H1 (cell line): ENCODE results near the gene SMYD5. TPM values are rescaled to one million over a fixed set of nuclear protein-coding genes. Genes with fewer than 3 reads are reported as not detected.
A peak's percentile ranks its signal among the peaks of the same experiment; 100 is the strongest.

Experiments used
- CTCF ChIA-PET: fragments of 300-600 bp; sonication (Branson Sonifier 250); formaldehyde crosslinking; loops from one replicate; lab custom pipeline; 2021; ENCODE audit not compliant: partially characterized antibody; lab: Charles Lee
- POLR2A ChIA-PET: fragments of 300-600 bp; sonication (Branson Sonifier 250); formaldehyde crosslinking; loops from one replicate; lab custom pipeline; 2021; ENCODE audit warnings: inconsistent platforms; ENCODE audit not compliant: partially characterized antibody; lab: Charles Lee
- DNase-seq, 2 experiments: peaks; one replicate each; pipeline versions ENCODE4 v3.0.0 to v3.0.0-alpha.2; 2010 to 2022; ENCODE audit warnings: low spot score in 2 of 2, low read depth in 1 of 2, mixed read lengths in 1 of 2
- FAIRE-seq: peaks from 2 replicates; lab custom pipeline; 2011; peaks lifted over from hg19 to GRCh38; lab: Jason Lieb, UNC
- H2AFZ ChIP-seq: 2 replicates; pipeline ENCODE4 v1.8.1; 2012; ENCODE audit warnings: low read length, inconsistent platforms
- H2AK5ac ChIP-seq: 2 replicates; pipeline ENCODE4 v1.6.1; 2013; ENCODE audit warnings: low read depth, low read length
- H2BK120ac ChIP-seq: replicated peaks from 2 replicates; pipeline ENCODE3; 2013; ENCODE audit warnings: low read depth, low read length, inconsistent platforms
- H2BK12ac ChIP-seq: 2 replicates; pipeline ENCODE4 v1.6.1; 2013; ENCODE audit warnings: low read depth, low read length
- H2BK15ac ChIP-seq: 2 replicates; pipeline ENCODE4 v1.6.1; 2013; ENCODE audit warnings: low read length
- H2BK20ac ChIP-seq: 2 replicates; pipeline ENCODE4 v1.6.1; 2013; ENCODE audit warnings: low read length
- H2BK5ac ChIP-seq: 2 replicates; pipeline ENCODE4 v1.6.1; 2013; ENCODE audit warnings: low read depth, low read length
- H3K14ac ChIP-seq: 2 replicates; pipeline ENCODE4 v1.6.1; 2013; ENCODE audit warnings: inconsistent platforms; ENCODE audit not compliant: insufficient read length
- H3K18ac ChIP-seq: 2 replicates; pipeline ENCODE4 v1.6.1; 2013; ENCODE audit warnings: low read length; ENCODE audit errors: extremely low read depth
- H3K23ac ChIP-seq: 2 replicates; pipeline ENCODE4 v1.6.1; 2013; ENCODE audit warnings: inconsistent platforms; ENCODE audit not compliant: insufficient read length
- H3K23me2 ChIP-seq: 2 replicates; pipeline ENCODE4 v1.6.1; 2013; ENCODE audit warnings: low read depth, low read length
- H3K27ac ChIP-seq: 2 replicates; pipeline ENCODE4 v1.6.1; 2011; ENCODE audit warnings: low read depth, low read length, inconsistent platforms
- H3K27me3 ChIP-seq, 4 experiments: replicated peaks in 1 of 4; 1 replicate in 1 of 4; 2 replicates in 3 of 4; pipeline versions ENCODE4 v1.6.1 to v1.8.1; 2011 to 2013; ENCODE audit warnings: low read length in 3 of 4, mild to moderate bottlenecking in 3 of 4, inconsistent platforms in 2 of 4, mixed read lengths in 2 of 4, moderate library complexity in 1 of 4; ENCODE audit not compliant: control insufficient read depth in 3 of 4, insufficient read depth in 3 of 4; ENCODE audit errors: extremely low read depth in 1 of 4
- H3K36me3 ChIP-seq, 4 experiments: 2 replicates each; pipeline versions ENCODE4 v1.6.1 to v1.8.1; 2011 to 2013; ENCODE audit warnings: mild to moderate bottlenecking in 4 of 4, low read length in 3 of 4, moderate library complexity in 2 of 4, control low read depth in 1 of 4, inconsistent platforms in 1 of 4; ENCODE audit not compliant: insufficient read depth in 4 of 4, control insufficient read depth in 2 of 4
- H3K4ac ChIP-seq: replicated peaks from 2 replicates; pipeline ENCODE3; 2013; ENCODE audit warnings: low read length, low read depth, mixed read lengths, inconsistent platforms; ENCODE audit not compliant: insufficient read length
- H3K4me1 ChIP-seq, 4 experiments: replicated peaks in 1 of 4; 1 replicate in 1 of 4; 2 replicates in 3 of 4; pipeline versions ENCODE4 v1.6.1 to v1.8.1; 2011 to 2013; ENCODE audit warnings: low read length in 3 of 4, inconsistent platforms in 2 of 4, mixed read lengths in 1 of 4; ENCODE audit not compliant: insufficient read depth in 4 of 4, control insufficient read depth in 3 of 4
- H3K4me2 ChIP-seq, 2 experiments: 2 replicates each; pipeline versions ENCODE4 v1.6.1 to v1.8.1; 2011 to 2013; ENCODE audit warnings: low read depth in 2 of 2, low read length in 2 of 2, control low read depth in 1 of 2, inconsistent platforms in 1 of 2, mild to moderate bottlenecking in 1 of 2; ENCODE audit not compliant: insufficient read depth in 1 of 2
- H3K4me3 ChIP-seq, 4 experiments: fragments of 200-600, 300-600 bp in 1 of 4; sonication (generic), shearing (Covaris generic), sonication (Bioruptor Twin) in 1 of 4; 2 replicates each; pipeline versions ENCODE4 v1.5.1 to v1.8.1; 2011 to 2016; ENCODE audit warnings: low read length in 4 of 4, low read depth in 3 of 4, control low read depth in 2 of 4, inconsistent platforms in 2 of 4, mild to moderate bottlenecking in 2 of 4, mixed read lengths in 1 of 4, moderate library complexity in 1 of 4; ENCODE audit not compliant: insufficient read depth in 2 of 4; ENCODE audit errors: extremely low read depth in 1 of 4
- H3K56ac ChIP-seq: replicated peaks from 2 replicates; pipeline ENCODE3; 2013; ENCODE audit warnings: low read depth, mild to moderate bottlenecking, mixed read lengths, low read length, inconsistent platforms; ENCODE audit not compliant: insufficient read length
- H3K79me1 ChIP-seq: 2 replicates; pipeline ENCODE4 v1.6.1; 2013; ENCODE audit warnings: low read depth, low read length, control low read depth
- H3K79me2 ChIP-seq, 2 experiments: 2 replicates each; pipeline versions ENCODE4 v1.6.1 to v1.8.1; 2012 to 2013; ENCODE audit warnings: low read length in 2 of 2, mild to moderate bottlenecking in 2 of 2, inconsistent platforms in 1 of 2; ENCODE audit not compliant: insufficient read depth in 2 of 2, control insufficient read depth in 1 of 2
- H3K9ac ChIP-seq, 4 experiments: replicated peaks in 1 of 4; 1 replicate in 1 of 4; 2 replicates in 3 of 4; pipeline versions ENCODE4 v1.6.1 to v1.8.1; 2011 to 2013; ENCODE audit warnings: low read depth in 3 of 4, low read length in 3 of 4, control low read depth in 2 of 4, mild to moderate bottlenecking in 2 of 4, moderate library complexity in 2 of 4, inconsistent platforms in 1 of 4; ENCODE audit errors: extremely low read depth in 1 of 4
- H3K9me3 ChIP-seq, 2 experiments: 2 replicates each; pipeline versions ENCODE4 v1.6.1 to v1.8.1; 2012 to 2013; ENCODE audit warnings: mild to moderate bottlenecking in 2 of 2, moderate library complexity in 2 of 2, control low read depth in 1 of 2, inconsistent platforms in 1 of 2, low read depth in 1 of 2, low read length in 1 of 2, mixed read lengths in 1 of 2; ENCODE audit not compliant: insufficient read depth in 2 of 2
- H4K20me1 ChIP-seq, 2 experiments: replicated peaks in 1 of 2; 2 replicates each; pipeline versions ENCODE3 to v1.8.1; 2011 to 2013; ENCODE audit warnings: inconsistent platforms in 2 of 2, low read length in 2 of 2, mild to moderate bottlenecking in 1 of 2; ENCODE audit not compliant: insufficient read depth in 2 of 2, control insufficient read depth in 1 of 2
- H4K5ac ChIP-seq: 2 replicates; pipeline ENCODE4 v1.6.1; 2013; ENCODE audit warnings: low read length, low read depth, mixed read lengths, inconsistent platforms; ENCODE audit not compliant: insufficient read length
- H4K8ac ChIP-seq: 2 replicates; pipeline ENCODE4 v1.8.0; 2013; ENCODE audit warnings: mild to moderate bottlenecking, moderate library complexity, low read length, inconsistent platforms; ENCODE audit not compliant: insufficient read depth; ENCODE audit errors: extremely low read depth
- H4K91ac ChIP-seq: replicated peaks from 2 replicates; pipeline ENCODE3; 2013; ENCODE audit warnings: low read length, mixed read lengths, inconsistent platforms; ENCODE audit not compliant: insufficient read length
- RNF2 ChIP-seq: fragments of 200-900, 300-1000 bp; sonication (generic); IDR thresholded peaks from 2 replicates; pipeline ENCODE4 v1.7.1; 2016; ENCODE audit warnings: borderline replicate concordance, low read depth, mild to moderate bottlenecking, antibody characterized with exemption, low read length; ENCODE audit not compliant: poor library complexity, severe bottlenecking; ENCODE audit errors: missing control alignments
- WGBS, 2 experiments: shearing (Covaris generic) in 1 of 2; methylation state at CpG; one replicate each; pipeline versions ENCODE4 v1.1.6 to v1.1.7; 2013 to 2015; ENCODE audit warnings: low lambda C conversion rate in 2 of 2, mixed read lengths in 2 of 2, inconsistent platforms in 1 of 2, low coverage in 1 of 2, missing lambda C conversion rate in 1 of 2; ENCODE audit not compliant: insufficient replicate concordance in 2 of 2, insufficient coverage in 1 of 2, insufficient read length in 1 of 2; ENCODE audit errors: extremely low coverage in 1 of 2, missing lambda C conversion rate in 1 of 2; 5-methylcytosine and 5-hydroxymethylcytosine counted together
- polyA plus RNA-seq, 7 experiments: library from polyadenylated mRNA; depleted of rRNA in 3 of 7; stranded (reverse) in 5 of 7; unstranded in 2 of 7; fragments of >200 nt in 5 of 7; fragments of 200-250 nt in 2 of 7; gene quantifications; 1 replicate in 5 of 7; 2 replicates in 1 of 7; 4 replicates in 1 of 7; pipeline versions ENCODE4 v1.2.1 to v1.2.3, GENCODE V29; 2011 to 2013; ENCODE audit warnings: missing spikeins in 2 of 7, mixed read lengths in 2 of 7
- total RNA-seq: library from RNA; stranded (reverse); fragmentation: NEBNext Ultra II Directional; extraction: Animal tissue kit (Norgen Biotek cat#: 25700); gene quantifications from 2 replicates; pipeline ENCODE4 v1.2.1, GENCODE V29; 2021
- TF ChIP-seq, protein P1 (sequence below), 3 experiments: IDR thresholded peaks; 1 replicate in 2 of 3; 2 replicates in 1 of 3; pipeline versions ENCODE4 v1.5.1 to v1.6.1; 2011; ENCODE audit warnings: low read length in 3 of 3, mild to moderate bottlenecking in 3 of 3, inconsistent platforms in 2 of 3, low read depth in 1 of 3, moderate library complexity in 1 of 3; ENCODE audit not compliant: insufficient read depth in 1 of 3; ENCODE audit errors: control extremely low read depth in 1 of 3

The SMYD5 gene
- total and polyA plus RNA-seq, 2 of the 8 experiments (the other 6 are each of a cell fraction or from before 2014, with no cell fraction given) = 35.2 to 56.7 TPM

DNA sequence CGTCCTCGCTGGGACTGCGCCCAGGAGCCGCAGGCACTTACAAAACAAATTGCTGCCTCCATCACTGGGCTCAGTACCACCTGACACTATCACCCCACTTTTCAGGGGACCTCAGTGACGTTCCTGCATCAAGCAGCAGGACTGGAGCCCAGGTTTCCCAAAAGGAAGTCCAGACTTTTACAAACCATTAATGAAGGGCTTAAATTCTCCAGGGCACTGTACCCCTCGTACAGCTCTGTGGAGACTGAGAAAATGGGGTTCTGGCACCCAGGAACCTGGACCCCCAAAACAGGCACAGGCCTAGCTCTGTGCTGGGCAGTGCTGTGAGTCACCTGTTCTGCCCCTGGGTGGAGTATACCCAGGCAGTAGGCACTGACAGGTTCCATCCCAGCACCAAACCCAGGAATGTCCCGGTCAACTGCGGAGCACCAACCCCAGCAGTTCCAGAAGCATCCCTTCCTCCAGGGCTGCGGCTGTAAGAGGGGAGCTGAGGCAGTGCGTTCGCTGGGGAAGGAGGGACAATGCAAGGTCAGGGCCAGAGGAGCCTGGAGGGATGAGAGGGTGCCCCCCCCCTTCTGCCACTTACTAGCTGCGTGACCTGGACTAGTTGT, 36.3 kb upstream of the SMYD5 start:
- H3K18ac ChIP-seq = no peak overlapping the region
- peak overlapping the region; percentile 7 to 84 for H3K4me2 ChIP-seq
- no peak overlapping the region for H4K5ac ChIP-seq
- H4K91ac ChIP-seq = no peak overlapping the region
- H3K56ac ChIP-seq = no peak overlapping the region
- H3K27ac ChIP-seq = no peak overlapping the region
- H2AK5ac ChIP-seq = no peak overlapping the region
- 37% methylated on average over 12 of the region's 12 CpGs; no CpG with 5 or more reads in 1 of the 2 experiments for WGBS, 2 experiments
- H3K23me2 ChIP-seq = peaks cover 22% of the 10 kb centered on the region; the same call in 1 of the 2 replicates
- H4K20me1 ChIP-seq = peaks cover 4 to 6% of the 10 kb centered on the region in 2 experiments
- H3K9ac ChIP-seq = no peak overlapping the region
- H3K27me3 ChIP-seq = peaks cover 22 to 59% (median 45%) of the 10 kb centered on the region in 4 experiments
- H2BK12ac ChIP-seq = no peak overlapping the region; the same call in 1 of the 2 replicates
- no peaks in the 10 kb centered on the region for H3K9me3 ChIP-seq
- no peak overlapping the region for H2BK5ac ChIP-seq
- peaks cover 2 to 23% (median 11%) of the 10 kb centered on the region in 4 experiments; a peak in 6 of 7 replicates for H3K4me1 ChIP-seq
- H3K36me3 ChIP-seq = no peaks in the 10 kb centered on the region
- POLR2A ChIA-PET = interaction anchor here (0.6 to 2.5 kb wide), 8 partner anchors 18 to 106 kb away, joined by 3 to 16 read pairs (median 5); partner anchors contain the start of genes SFXN5 and SMYD5
- DNase-seq (peak in 1 of 2 experiments; percentile 57), FAIRE-seq (no peak)
- H4K8ac ChIP-seq = no peak overlapping the region
- no peak overlapping the region for H3K4ac ChIP-seq
- no peak for TF ChIP-seq RNF2
- TF ChIP-seq, protein P1, sequence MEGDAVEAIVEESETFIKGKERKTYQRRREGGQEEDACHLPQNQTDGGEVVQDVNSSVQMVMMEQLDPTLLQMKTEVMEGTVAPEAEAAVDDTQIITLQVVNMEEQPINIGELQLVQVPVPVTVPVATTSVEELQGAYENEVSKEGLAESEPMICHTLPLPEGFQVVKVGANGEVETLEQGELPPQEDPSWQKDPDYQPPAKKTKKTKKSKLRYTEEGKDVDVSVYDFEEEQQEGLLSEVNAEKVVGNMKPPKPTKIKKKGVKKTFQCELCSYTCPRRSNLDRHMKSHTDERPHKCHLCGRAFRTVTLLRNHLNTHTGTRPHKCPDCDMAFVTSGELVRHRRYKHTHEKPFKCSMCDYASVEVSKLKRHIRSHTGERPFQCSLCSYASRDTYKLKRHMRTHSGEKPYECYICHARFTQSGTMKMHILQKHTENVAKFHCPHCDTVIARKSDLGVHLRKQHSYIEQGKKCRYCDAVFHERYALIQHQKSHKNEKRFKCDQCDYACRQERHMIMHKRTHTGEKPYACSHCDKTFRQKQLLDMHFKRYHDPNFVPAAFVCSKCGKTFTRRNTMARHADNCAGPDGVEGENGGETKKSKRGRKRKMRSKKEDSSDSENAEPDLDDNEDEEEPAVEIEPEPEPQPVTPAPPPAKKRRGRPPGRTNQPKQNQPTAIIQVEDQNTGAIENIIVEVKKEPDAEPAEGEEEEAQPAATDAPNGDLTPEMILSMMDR (IDR thresholded peaks at IDR 0.05; ENCODE audit: control extremely low read depth in 1 of 3, insufficient read depth in 1 of 3, low read depth in 1 of 3, low read length in 3 of 3) = peak in 1 of 3 experiments; percentile 20; a peak in 1 of 4 replicates
- peak overlapping the region in 3 of 4 experiments; percentile 4 to 64 (median 12); a peak in 5 of 8 replicates for H3K4me3 ChIP-seq
- no peaks in the 10 kb centered on the region for H3K79me2 ChIP-seq
- no peak overlapping the region for H3K23ac ChIP-seq
- H2BK15ac ChIP-seq = peak overlapping the region; percentile 81; the same call in 1 of the 2 replicates
- no peak overlapping the region for H2BK20ac ChIP-seq
- H3K14ac ChIP-seq = no peak overlapping the region
- CTCF ChIA-PET = interaction anchor here (0.5 to 6.5 kb wide), 86 partner anchors 10 to 1394 kb away, joined by 3 to 92 read pairs (median 5); partner anchors contain the start of genes EMX1, NOTO, PRADC1 and RAB11FIP5
- no peaks in the 10 kb centered on the region for H3K79me1 ChIP-seq
- no peak overlapping the region for H2BK120ac ChIP-seq
- H2AFZ ChIP-seq = no peak overlapping the region
